Right kidney (tissue), 1 donor: ENCODE measurements around the gene SARNP.
"Not testable (repeated sequence)": the region's sequence is repeated elsewhere in the genome, so short reads cannot be mapped to it uniquely, and the experiment has no call there.

Experiments used
- DNase-seq: peaks from one replicate; pipeline ENCODE4 v3.0.0-alpha.2; 2016

The SARNP gene

GRCh38 chr12:55840581-55841351, 23.2 kb upstream of the SARNP start:
- DNase-seq: no peak

DNA sequence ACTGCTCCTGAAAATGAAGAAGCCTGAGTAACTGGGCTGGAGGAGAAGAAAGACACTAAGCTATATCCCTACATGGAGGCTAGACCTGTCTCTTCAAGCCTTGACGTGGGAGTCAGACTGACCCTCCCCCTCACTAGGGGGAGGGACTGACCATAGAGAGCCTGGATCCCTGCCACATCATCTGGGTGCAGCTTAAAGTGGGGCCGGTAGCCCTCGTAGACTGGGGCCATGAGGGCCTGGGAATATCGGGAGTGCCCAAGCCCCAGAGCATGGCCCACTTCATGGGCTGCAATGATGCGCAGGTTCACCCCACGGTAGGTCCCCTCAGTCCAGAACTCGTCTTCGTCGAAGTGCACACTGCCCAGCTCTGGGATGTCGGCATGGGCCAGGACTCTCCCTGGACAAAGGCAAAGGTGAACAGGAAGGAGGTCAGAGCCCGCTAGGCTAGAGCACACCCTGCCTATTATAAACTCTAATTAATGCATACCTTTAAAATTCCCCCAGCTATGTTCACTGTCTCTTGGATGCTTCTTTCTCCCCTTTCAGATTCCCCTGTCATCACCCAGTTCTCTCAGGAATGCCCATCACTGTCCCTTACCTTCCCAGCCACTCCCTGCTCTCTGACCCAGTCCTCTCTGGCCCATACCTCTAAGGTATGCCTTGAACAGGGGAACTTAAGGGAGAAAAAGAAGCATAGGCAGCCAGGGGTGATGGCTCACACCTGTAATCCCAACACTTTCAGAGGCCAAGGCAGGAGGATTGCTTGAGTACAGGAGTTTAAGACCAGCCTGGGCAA, 22.0 kb upstream of the SARNP start:
- DNase-seq: no peak

GRCh38 chr12:55838361-55838760, 20.8 kb upstream of the SARNP start:
- DNase-seq: no peak

DNA sequence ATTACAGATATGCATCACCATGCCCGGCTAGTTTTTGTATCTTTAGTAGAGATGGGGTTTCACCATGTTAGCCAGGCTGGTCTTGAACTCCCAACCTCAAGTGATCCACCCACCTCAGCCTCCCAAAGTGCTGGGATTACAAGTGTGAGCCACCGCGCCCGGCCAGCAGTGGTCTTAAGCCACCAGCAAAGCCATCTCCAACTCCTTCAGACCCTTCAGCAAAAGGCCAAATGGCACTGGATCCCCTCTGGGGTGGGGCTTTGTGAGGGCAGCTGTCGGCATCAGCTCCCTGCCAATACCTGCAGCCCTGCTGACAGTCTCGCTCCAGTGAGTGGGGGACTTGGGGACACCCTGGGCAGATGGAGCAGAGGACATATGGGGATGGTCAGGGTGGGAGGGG, 16.9 kb upstream of the SARNP start:
- DNase-seq: not testable (repeated sequence)

GRCh38 chr12:55833056-55833455, 15.5 kb upstream of the SARNP start:
- DNase-seq: no peak

GRCh38 chr12:55831447-55831815, 13.9 kb upstream of the SARNP start:
- no peak for DNase-seq

DNA sequence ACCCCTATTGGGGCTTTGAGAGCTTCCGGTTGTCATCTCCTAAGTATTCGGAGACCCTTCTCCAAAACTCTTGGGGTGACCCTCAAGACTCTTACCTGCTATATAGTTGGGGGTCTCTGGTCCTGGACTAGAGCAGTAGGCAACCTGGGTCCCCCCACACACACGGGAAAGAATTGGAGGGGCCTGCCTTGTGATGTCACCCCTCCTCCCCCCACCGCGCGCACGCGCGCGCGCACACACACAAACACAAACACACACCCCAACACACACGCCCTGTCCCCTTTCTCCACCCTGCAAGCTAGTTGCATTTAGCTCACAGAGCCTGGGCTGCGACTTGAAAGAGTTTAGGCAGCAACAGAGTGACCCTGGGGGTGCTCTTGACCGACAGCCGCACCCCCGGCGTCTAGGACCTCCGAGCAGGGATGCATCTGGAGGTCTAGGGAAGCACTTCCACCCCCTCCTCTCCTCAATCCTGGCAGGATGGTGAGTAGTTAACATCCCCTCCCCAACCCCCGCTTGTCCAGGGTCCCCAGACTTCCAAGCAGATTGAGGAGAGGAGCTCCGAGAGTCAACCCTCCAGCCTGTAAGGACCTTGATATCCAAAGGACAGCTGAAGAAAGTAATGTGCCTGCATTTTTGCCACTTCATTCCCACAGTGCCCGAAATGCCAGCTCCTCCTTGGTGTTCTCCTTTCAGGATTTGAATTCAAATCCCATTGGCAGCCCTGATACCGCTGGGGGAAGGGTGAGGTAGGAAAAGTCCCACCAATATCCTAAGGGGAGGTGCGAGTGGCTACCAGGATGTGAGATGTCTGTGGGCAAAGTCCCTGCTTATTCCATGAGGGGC, 13.3 kb upstream of the SARNP start:
- DNase-seq: peak; percentile 97

DNA sequence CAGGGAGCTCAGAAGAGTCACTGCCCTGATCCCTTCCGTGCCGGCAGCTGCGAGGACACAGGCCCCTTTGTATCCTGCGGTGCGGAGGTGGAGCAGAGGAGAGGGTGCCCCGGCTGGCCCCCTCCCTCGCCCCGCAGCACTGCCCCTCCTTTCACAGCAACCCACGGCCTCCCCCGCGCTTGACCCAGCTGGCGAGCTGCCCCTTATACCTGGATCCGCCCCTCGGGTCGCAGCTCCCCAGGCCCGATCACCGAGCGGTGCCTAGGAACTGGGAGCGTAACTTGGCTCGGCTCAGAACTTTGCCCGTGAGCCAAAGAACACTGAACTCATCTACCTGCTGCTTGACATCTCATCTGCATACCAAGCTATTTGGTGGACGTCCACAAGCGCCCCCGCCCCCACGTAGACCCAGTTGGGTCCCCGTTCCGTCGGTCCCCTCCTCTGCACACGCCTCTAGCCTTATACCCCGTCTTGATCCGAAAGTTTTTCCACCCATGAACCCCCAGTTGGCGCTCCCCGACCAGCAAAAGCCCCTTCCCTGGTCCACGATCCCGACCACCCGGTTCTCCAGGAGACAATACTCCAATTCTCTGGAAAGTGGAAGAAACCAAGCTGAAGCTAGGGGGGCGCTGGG, 12.6 kb upstream of the SARNP start:
- DNase-seq: peak; percentile 94

- DNase-seq: no peak
Observed at GRCh38 chr12:55828357-55828756, 10.8 kb upstream of the SARNP start.

- no peak for DNase-seq
Observed at GRCh38 chr12:55827806-55828205, 10.3 kb upstream of the SARNP start.

DNA sequence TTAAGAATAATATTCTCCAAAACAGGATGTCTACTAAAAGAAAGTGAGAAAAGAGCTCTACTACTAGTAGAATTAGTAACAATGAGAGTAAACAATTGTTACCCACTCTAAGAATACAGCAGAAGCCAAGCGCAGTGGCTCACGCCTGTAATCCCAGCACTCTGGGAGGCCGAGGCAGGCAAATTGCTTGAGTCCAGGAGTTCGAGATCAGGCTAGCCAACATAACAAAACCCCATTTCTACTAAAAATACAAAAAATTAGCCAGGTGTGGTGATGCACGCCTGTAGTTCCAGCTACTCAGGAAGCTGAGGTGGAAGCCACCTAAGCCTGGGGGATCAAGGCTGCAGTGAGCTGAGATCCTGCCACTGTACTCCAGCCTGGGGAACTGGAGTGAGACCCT, 7.2 kb upstream of the SARNP start:
- DNase-seq: no peak

DNA sequence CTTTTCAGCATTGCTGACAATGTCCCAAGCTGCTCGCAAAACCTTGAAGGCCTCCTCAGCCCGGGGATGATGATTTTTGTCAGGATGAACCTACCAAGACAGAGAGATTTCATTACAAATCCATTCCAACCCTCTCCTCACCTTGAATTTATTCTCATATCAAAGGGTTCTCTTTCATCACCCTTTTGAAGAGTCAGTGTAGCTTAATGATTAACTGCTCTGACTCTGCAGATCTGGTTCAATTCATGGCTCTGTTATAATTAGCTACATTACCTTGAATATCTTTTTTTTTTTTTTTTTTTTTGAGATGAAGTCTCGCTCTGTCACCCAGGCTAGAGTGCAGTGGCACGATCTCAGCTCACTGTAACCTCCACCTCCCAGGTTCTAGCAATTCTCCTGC, 5.9 kb upstream of the SARNP start:
- no peak for DNase-seq

DNA sequence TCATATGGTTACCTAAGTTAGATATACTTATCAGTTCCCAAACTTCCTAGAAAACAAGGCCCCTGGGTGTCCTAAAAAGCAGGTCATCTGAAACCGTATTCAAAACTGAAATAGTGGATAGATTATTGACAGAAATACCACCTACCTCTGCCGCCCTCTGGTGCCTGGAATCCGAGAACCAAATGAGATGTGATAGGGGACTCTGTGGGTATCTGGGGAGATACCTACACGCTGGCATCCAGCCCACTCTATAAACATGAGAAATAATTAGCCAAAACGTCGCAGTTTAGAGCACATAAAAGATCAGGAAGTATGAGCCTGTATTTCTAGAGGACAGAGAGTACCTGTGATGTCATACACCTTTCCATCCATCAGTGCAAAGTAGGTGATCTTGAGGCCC, 4.7 kb upstream of the SARNP start:
- no peak for DNase-seq

DNA sequence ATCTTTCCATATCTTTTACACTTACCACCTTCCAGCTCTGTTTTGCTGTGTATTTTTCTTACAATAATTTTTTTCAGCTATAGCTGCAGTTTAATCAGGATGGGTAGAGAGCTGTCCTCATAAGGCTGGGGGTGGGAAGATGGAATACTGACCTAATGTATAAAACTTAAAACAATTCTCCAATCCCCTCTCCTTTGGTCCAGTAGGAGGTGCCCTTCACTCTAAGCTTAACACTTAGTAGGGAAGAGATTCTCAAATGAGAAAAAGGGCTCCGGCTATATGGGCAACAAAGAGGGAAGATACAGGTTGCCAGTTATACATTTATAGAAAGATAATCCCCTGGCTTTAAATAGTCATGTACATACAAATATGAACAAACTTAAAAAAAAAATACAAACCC, 3.2 kb upstream of the SARNP start:
- DNase-seq: no peak

GRCh38 chr12:55818886-55819285, 1.4 kb upstream of the SARNP start:
- no peak for DNase-seq

- no peak for DNase-seq
Observed at GRCh38 chr12:55818140-55818728, 710 bp upstream of the SARNP start.

- peak; percentile 64 for DNase-seq
Observed at GRCh38 chr12:55816881-55817344, 611 bp downstream of the SARNP start.

- DNase-seq: no peak
Observed at GRCh38 chr12:55815473-55815872, 2.1 kb downstream of the SARNP start.

DNA sequence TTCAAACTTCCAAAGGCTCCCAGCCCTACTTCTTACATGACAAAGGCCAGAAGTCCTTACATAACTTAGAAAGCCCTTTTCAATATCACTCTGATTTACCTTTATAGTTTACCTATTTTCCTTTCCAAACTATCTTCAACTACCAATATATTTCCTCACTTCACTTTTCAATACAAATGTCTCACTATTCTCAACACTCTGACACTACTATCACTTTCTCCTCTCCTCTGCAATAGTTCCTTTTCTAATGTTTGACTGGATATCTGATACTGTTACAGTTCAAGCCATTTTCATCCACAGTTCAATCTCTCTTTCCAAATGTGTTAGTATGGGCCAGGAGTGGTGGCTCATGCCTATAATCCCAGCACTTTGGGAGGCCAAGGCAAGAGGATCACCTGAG, 3.3 kb downstream of the SARNP start:
- no peak for DNase-seq

DNA sequence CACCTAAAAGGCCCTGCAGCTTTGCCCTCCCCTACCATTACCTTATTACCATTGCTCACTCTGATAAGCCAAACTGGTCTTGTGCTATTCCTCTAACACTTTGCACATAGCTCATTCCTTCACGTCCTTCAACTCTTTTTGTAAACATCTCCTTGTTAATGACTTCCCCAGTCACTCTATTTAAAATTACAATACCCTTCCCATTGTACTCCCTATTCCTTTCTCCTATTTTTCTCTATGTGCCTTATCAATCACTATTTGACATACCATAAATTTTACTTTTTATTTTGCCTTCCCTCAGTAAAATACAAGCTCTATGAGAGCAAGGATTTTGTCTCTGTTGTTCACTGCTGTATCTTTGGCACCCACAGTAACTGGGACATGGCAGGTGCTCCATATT, 5.4 kb downstream of the SARNP start:
- DNase-seq: no peak

DNA sequence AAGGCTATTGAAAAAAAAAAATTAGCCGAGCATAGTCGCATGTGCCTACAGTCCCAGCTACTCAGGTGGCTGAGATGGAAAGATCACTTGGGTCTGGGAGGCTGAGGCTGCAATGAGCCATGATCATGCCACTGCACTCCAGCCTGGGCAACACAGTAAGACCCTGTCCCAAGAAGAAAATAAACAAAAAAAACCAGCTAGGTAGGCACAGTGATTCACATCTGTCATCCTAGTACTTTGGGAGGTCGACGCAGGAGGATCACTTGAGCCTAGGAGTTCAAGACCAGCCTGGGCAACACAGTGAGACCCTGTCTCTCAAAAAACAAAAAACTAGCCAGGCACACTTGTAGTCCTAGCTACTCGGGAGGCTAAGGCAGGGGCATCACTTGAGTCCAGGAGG, 8.2 kb downstream of the SARNP start:
- DNase-seq: no peak

GRCh38 chr12:55806982-55807381, 10.5 kb downstream of the SARNP start:
- DNase-seq: no peak
